HepG2 (cell line): ENCODE measurements around the gene RASA4B. TPM values are rescaled to one million over a fixed set of nuclear protein-coding genes. Genes with fewer than 3 reads are reported as not detected.

ENCODE experiments used
- AKAP8 ChIP-seq: sonication (generic); formaldehyde crosslinking; IDR thresholded peaks from 2 replicates; pipeline ENCODE4 v1.5.1; 2020; ENCODE audit warnings: mild to moderate bottlenecking, missing genetic modification reagents
- ARNT2 ChIP-seq: sonication (generic); formaldehyde crosslinking; IDR thresholded peaks from 2 replicates; pipeline ENCODE4 v1.8.0; 2022; ENCODE audit warnings: mild to moderate bottlenecking, low read depth, missing genetic modification reagents, moderate library complexity
- DR1 ChIP-seq: sonication (generic); formaldehyde crosslinking; IDR thresholded peaks from 2 replicates; pipeline ENCODE4 v1.8.0; 2021; ENCODE audit warnings: mild to moderate bottlenecking, missing genetic modification reagents, inconsistent platforms
- ERF ChIP-seq: IDR thresholded peaks from 2 replicates; pipeline ENCODE4 v1.6.1; 2018; ENCODE audit warnings: missing biosample characterization, missing genetic modification reagents
- JUNB ChIP-seq: sonication (generic); formaldehyde crosslinking; IDR thresholded peaks from 2 replicates; pipeline ENCODE4 v1.8.0; 2022; ENCODE audit warnings: missing genetic modification reagents, mild to moderate bottlenecking, borderline replicate concordance
- KLF12 ChIP-seq: sonication (generic); formaldehyde crosslinking; IDR thresholded peaks from 2 replicates; pipeline ENCODE4 v1.4.0; 2020; ENCODE audit warnings: missing genetic modification reagents, borderline replicate concordance
- MAF1 ChIP-seq: sonication (generic); formaldehyde crosslinking; IDR thresholded peaks from 2 replicates; pipeline ENCODE4 v1.5.0; 2020; ENCODE audit warnings: missing genetic modification reagents, borderline replicate concordance
- MTF2 ChIP-seq: sonication (generic); formaldehyde crosslinking; IDR thresholded peaks from 2 replicates; pipeline ENCODE4 v1.5.0; 2020; ENCODE audit warnings: missing genetic modification reagents, borderline replicate concordance
- MXI1 ChIP-seq: IDR thresholded peaks from 3 replicates; pipeline ENCODE4 v1.6.1; 2012; ENCODE audit warnings: low read depth, low read length, inconsistent platforms, borderline replicate concordance
- SMARCE1 ChIP-seq: fragments of 450-650 bp; IDR thresholded peaks from 2 replicates; pipeline ENCODE4 v1.6.1; 2017; ENCODE audit warnings: borderline replicate concordance
- SMYD3 ChIP-seq: sonication (generic); formaldehyde crosslinking; IDR thresholded peaks from 2 replicates; pipeline ENCODE4 v1.8.1; 2023; ENCODE audit warnings: mild to moderate bottlenecking, missing genetic modification reagents
- SP1 ChIP-seq, 2 experiments: fragments of 450-650 bp in 1 of 2; sonication (generic) in 1 of 2; formaldehyde crosslinking in 1 of 2; IDR thresholded peaks; 2 replicates each; pipeline versions ENCODE4 v1.4.0 to v1.6.1; 2016 to 2020; ENCODE audit warnings: missing genetic modification reagents in 1 of 2
- STAG1 ChIP-seq: sonication (generic); formaldehyde crosslinking; IDR thresholded peaks from 2 replicates; pipeline ENCODE4 v1.4.0; 2020; ENCODE audit warnings: missing genetic modification reagents
- TBX2 ChIP-seq: sonication (generic); formaldehyde crosslinking; IDR thresholded peaks from 2 replicates; pipeline ENCODE4 v1.5.0; 2020; ENCODE audit warnings: missing genetic modification reagents, mild to moderate bottlenecking, borderline replicate concordance
- THAP11 ChIP-seq: IDR thresholded peaks from 2 replicates; pipeline ENCODE4 v1.6.1; 2016; ENCODE audit warnings: missing biosample characterization, missing genetic modification reagents
- ZBTB21 ChIP-seq: sonication (generic); formaldehyde crosslinking; IDR thresholded peaks from 2 replicates; pipeline ENCODE4 v1.4.0; 2020; ENCODE audit warnings: missing genetic modification reagents
- ZFX ChIP-seq: sonication (generic); formaldehyde crosslinking; IDR thresholded peaks from 2 replicates; pipeline ENCODE4 v1.4.0; 2020; ENCODE audit warnings: mild to moderate bottlenecking, low read depth, missing genetic modification reagents, moderate library complexity
- ZNF101 ChIP-seq: sonication (generic); formaldehyde crosslinking; IDR thresholded peaks from 2 replicates; pipeline ENCODE4 v1.4.0; 2020; ENCODE audit warnings: mild to moderate bottlenecking, low read depth, missing genetic modification reagents, borderline replicate concordance
- polyA plus RNA-seq, 8 experiments: library from polyadenylated mRNA; depleted of rRNA in 3 of 8; stranded (reverse) in 7 of 8; unstranded in 1 of 8; fragments of >200 nt; fragmentation: Illumina TruSeq in 4 of 8; extraction: Trizol in 4 of 8; gene quantifications; 2 replicates each; pipeline versions ENCODE4 v1.2.1 to v1.2.3, GENCODE V29; 2011 to 2016; ENCODE audit warnings: low read depth in 4 of 8, missing spikeins in 1 of 8, mixed read lengths in 1 of 8; ENCODE audit not compliant: insufficient read depth in 1 of 8
- total RNA-seq, 5 experiments: library from RNA; depleted of rRNA; stranded (reverse); fragments of >200 nt; fragmentation: Illumina TruSeq; extraction: Trizol; gene quantifications; 2 replicates each; pipeline ENCODE4 v1.2.3, GENCODE V29; 2016; ENCODE audit warnings: low read depth in 1 of 5
- TF ChIP-seq, protein P1 (sequence below): sonication (generic); formaldehyde crosslinking; IDR thresholded peaks from 2 replicates; pipeline ENCODE4 v1.4.0; 2020; ENCODE audit warnings: missing genetic modification reagents
- TF ChIP-seq, protein P2 (sequence below): sonication (generic); formaldehyde crosslinking; IDR thresholded peaks from 2 replicates; pipeline ENCODE4 v1.4.0; 2020; ENCODE audit warnings: mild to moderate bottlenecking, missing genetic modification reagents
- TF ChIP-seq, protein P3 (sequence below): IDR thresholded peaks from 2 replicates; pipeline ENCODE4 v1.6.1; 2016; ENCODE audit warnings: missing genetic modification reagents, missing compliant biosample characterization
- TF ChIP-seq, protein P4 (sequence below): IDR thresholded peaks from 2 replicates; pipeline ENCODE4 v1.6.1; 2018; ENCODE audit warnings: missing genetic modification reagents
- TF ChIP-seq, protein P5 (sequence below): sonication (generic); formaldehyde crosslinking; IDR thresholded peaks from 2 replicates; pipeline ENCODE4 v1.5.1; 2020; ENCODE audit warnings: mild to moderate bottlenecking, moderate library complexity, missing genetic modification reagents
- TF ChIP-seq, protein P6 (sequence below): IDR thresholded peaks from 2 replicates; pipeline ENCODE4 v1.6.1; 2016; ENCODE audit warnings: missing compliant biosample characterization, missing genetic modification reagents, borderline replicate concordance

RASA4B gene
- total and polyA plus RNA-seq, 2 of the 13 experiments (the other 11 are each of a cell fraction or from before 2014, with no cell fraction given), result 0.82 to 1.3 TPM

DNA sequence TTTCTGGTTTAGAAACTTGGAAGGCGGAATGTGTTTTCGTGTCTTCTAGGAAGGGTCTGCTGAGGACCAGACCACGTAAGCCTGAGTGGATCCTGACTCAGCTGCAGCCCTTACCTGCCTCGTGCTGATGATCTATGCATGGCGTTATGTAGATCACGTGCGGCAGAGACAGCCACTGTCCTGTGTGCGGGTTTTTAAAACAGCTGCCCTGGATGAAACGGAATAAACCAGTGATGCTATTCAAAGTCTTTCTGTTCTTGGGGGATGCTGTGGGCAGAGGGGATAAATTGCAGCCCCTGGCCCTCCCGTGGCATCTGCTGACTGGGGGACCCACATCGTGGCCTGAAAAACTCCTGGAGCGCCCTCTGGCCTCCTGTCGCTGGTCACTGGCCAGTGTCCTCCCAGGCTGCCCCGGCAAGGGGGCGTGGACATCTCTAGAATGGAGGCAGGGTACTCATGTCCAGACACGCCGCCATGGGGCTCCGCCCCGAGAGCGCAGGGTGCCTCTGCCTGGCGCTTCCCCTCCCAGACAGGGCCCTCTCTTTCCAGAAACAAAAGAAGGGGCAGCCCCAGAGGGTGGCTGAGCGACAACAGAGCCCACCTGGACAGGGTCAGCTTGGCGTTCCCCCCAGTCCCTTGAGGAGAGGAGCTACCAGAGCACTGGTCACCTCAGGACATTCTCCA lies 66.1 kb downstream of the RASA4B start (continued):
- TF ChIP-seq, protein P1, sequence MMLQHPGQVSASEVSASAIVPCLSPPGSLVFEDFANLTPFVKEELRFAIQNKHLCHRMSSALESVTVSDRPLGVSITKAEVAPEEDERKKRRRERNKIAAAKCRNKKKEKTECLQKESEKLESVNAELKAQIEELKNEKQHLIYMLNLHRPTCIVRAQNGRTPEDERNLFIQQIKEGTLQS (CRISPR knock-in tag), result no peak
- TF ChIP-seq, protein P2, sequence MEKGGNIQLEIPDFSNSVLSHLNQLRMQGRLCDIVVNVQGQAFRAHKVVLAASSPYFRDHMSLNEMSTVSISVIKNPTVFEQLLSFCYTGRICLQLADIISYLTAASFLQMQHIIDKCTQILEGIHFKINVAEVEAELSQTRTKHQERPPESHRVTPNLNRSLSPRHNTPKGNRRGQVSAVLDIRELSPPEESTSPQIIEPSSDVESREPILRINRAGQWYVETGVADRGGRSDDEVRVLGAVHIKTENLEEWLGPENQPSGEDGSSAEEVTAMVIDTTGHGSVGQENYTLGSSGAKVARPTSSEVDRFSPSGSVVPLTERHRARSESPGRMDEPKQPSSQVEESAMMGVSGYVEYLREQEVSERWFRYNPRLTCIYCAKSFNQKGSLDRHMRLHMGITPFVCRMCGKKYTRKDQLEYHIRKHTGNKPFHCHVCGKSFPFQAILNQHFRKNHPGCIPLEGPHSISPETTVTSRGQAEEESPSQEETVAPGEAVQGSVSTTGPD (CRISPR knock-in tag), result no peak
- no peak for TF ChIP-seq MAF1 (CRISPR knock-in tag)
- no peak for TF ChIP-seq JUNB
- TF ChIP-seq DR1 (CRISPR knock-in tag), result no peak
- TF ChIP-seq, protein P3, sequence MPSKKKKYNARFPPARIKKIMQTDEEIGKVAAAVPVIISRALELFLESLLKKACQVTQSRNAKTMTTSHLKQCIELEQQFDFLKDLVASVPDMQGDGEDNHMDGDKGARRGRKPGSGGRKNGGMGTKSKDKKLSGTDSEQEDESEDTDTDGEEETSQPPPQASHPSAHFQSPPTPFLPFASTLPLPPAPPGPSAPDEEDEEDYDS (CRISPR knock-in tag), result peak; percentile 39; the same call in 1 of the 2 replicates
- TF ChIP-seq MTF2 (CRISPR knock-in tag), result no peak
- no peak for TF ChIP-seq AKAP8 (CRISPR knock-in tag)
- TF ChIP-seq SP1 (IDR thresholded peaks at IDR 0.05), result no peak
- TF ChIP-seq SP1 (CRISPR knock-in tag; IDR thresholded peaks at IDR 0.05), result peak; percentile 61; the same call in 1 of the 2 replicates
- TF ChIP-seq ZBTB21, result no peak
- TF ChIP-seq SMARCE1, result no peak
- peak; percentile 44; the same call in 1 of the 2 replicates for TF ChIP-seq ARNT2 (CRISPR knock-in tag)
- TF ChIP-seq ZNF101 (CRISPR knock-in tag), result no peak
- TF ChIP-seq TBX2 (CRISPR knock-in tag), result 0 out of 2 replicates have a peak, but pooled peaks have one; percentile 45
- TF ChIP-seq, protein P4, sequence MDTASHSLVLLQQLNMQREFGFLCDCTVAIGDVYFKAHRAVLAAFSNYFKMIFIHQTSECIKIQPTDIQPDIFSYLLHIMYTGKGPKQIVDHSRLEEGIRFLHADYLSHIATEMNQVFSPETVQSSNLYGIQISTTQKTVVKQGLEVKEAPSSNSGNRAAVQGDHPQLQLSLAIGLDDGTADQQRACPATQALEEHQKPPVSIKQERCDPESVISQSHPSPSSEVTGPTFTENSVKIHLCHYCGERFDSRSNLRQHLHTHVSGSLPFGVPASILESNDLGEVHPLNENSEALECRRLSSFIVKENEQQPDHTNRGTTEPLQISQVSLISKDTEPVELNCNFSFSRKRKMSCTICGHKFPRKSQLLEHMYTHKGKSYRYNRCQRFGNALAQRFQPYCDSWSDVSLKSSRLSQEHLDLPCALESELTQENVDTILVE (CRISPR knock-in tag), result 0 out of 2 replicates have a peak, but pooled peaks have one; percentile 31
- 0 out of 2 replicates have a peak, but pooled peaks have one; percentile 46 for TF ChIP-seq THAP11 (CRISPR knock-in tag)
- peak; percentile 38; the same call in 1 of the 2 replicates for TF ChIP-seq ERF (CRISPR knock-in tag)
- TF ChIP-seq, protein P5, sequence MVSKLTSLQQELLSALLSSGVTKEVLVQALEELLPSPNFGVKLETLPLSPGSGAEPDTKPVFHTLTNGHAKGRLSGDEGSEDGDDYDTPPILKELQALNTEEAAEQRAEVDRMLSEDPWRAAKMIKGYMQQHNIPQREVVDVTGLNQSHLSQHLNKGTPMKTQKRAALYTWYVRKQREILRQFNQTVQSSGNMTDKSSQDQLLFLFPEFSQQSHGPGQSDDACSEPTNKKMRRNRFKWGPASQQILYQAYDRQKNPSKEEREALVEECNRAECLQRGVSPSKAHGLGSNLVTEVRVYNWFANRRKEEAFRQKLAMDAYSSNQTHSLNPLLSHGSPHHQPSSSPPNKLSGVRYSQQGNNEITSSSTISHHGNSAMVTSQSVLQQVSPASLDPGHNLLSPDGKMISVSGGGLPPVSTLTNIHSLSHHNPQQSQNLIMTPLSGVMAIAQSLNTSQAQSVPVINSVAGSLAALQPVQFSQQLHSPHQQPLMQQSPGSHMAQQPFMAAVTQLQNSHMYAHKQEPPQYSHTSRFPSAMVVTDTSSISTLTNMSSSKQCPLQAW (CRISPR knock-in tag), result 0 out of 2 replicates have a peak, but pooled peaks have one; percentile 18
- TF ChIP-seq, protein P6, sequence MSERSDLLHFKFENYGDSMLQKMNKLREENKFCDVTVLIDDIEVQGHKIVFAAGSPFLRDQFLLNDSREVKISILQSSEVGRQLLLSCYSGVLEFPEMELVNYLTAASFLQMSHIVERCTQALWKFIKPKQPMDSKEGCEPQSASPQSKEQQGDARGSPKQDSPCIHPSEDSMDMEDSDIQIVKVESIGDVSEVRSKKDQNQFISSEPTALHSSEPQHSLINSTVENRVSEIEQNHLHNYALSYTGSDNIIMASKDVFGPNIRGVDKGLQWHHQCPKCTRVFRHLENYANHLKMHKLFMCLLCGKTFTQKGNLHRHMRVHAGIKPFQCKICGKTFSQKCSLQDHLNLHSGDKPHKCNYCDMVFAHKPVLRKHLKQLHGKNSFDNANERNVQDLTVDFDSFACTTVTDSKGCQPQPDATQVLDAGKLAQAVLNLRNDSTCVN (CRISPR knock-in tag), result 0 out of 2 replicates have a peak, but pooled peaks have one; percentile 31
- no peak for TF ChIP-seq SMYD3
- peak; percentile 76; the same call in 1 of the 2 replicates for TF ChIP-seq KLF12 (CRISPR knock-in tag)
- peak; percentile 57; the same call in 1 of the 3 replicates for TF ChIP-seq MXI1
- TF ChIP-seq ZFX (CRISPR knock-in tag), result peak; percentile 48; the same call in 1 of the 2 replicates
- peak; percentile 63 for TF ChIP-seq STAG1 (CRISPR knock-in tag)
